Measurements from ENCODE around the gene TIFAB. TPM values are rescaled to one million over a fixed set of nuclear protein-coding genes. Genes with fewer than 3 reads are reported as not detected.

TIFAB gene
- total RNA-seq, 1 experiment from 2014 or later = not detected

- TF ChIP-seq EZH2phosphoT487 (IDR thresholded peaks at IDR 0.05; ENCODE audit: borderline replicate concordance, low read length) = no peak
- no peak for TF ChIP-seq EZH2 (IDR thresholded peaks at IDR 0.05; ENCODE audit: low read length, unreplicated experiment)
- no peaks in the 10 kb centered on the region for H3K36me3 ChIP-seq (ENCODE audit: low read depth, low read length)
- no peak for DNase-seq
- H3K79me2 ChIP-seq (ENCODE audit: low read length) = no peaks in the 10 kb centered on the region
- H3K4me2 ChIP-seq (ENCODE audit: low read length) = no peak overlapping the region
- no peak overlapping the region for H3K4me3 ChIP-seq (ENCODE audit: low read length)
- no peak for ATAC-seq
- no peaks in the 10 kb centered on the region for H3K9me3 ChIP-seq (ENCODE audit: low read length)
- H3K27me3 ChIP-seq (ENCODE audit: low read length) = no peaks in the 10 kb centered on the region
- CTCF ChIA-PET = no interaction called here
- no peaks in the 10 kb centered on the region for H3F3A ChIP-seq (ENCODE audit: low read length, unreplicated experiment)
- H4K20me1 ChIP-seq (ENCODE audit: low read length) = no peaks in the 10 kb centered on the region
- BruUV-seq (replicated peaks) = no TSS peak
- POLR2A ChIA-PET (ENCODE audit: unreplicated experiment) = no interaction called here
- H2AFZ ChIP-seq (ENCODE audit: low read length) = no peak overlapping the region
- intact Hi-C loops (cut with micrococcal nuclease) = loop anchor here (10.0 kb wide), 1 partner anchor 384 kb away; the partner anchor contains the start of gene SLC25A48
- H3K4me1 ChIP-seq (ENCODE audit: insufficient read depth, low read length) = no peaks in the 10 kb centered on the region
- H3K27ac ChIP-seq (ENCODE audit: low read length) = no peak overlapping the region
- H3K9me2 ChIP-seq (replicated peaks; ENCODE audit: low read length) = no peaks in the 10 kb centered on the region
- no peak overlapping the region for H3K9ac ChIP-seq (ENCODE audit: low read length)
Measured at GRCh38 chr5:135450336-135450735, 1.8 kb downstream of the TIFAB start.

GRCh38 chr5:135449644-135450043 lies 2.5 kb downstream of the TIFAB start:
- CTCF ChIA-PET = no interaction called here
- POLR2A ChIA-PET (ENCODE audit: unreplicated experiment) = no interaction called here
- no peak for DNase-seq

GRCh38 chr5:135448791-135449507 lies 3.2 kb downstream of the TIFAB start:
- ChIA-PET CTCF (no interaction called here), POLR2A (ENCODE audit: unreplicated experiment) (interaction anchor here (0.5 kb wide), 1 partner anchor 111 kb away, joined by 4 read pairs; no protein-coding TSS in a partner anchor)
- Histone ChIP-seq H3K4me1 (ENCODE audit: insufficient read depth, low read length) (no peaks in the 10 kb centered on the region), H3K27me3 (ENCODE audit: low read length) (no peaks in the 10 kb centered on the region), H3K9me3 (ENCODE audit: low read length) (no peaks in the 10 kb centered on the region), H3F3A (ENCODE audit: low read length, unreplicated experiment) (no peaks in the 10 kb centered on the region), H3K4me3 (ENCODE audit: low read length) (no peak overlapping the region), H3K27ac (ENCODE audit: low read length) (no peak overlapping the region), H3K4me2 (ENCODE audit: low read length) (no peak overlapping the region), H2AFZ (ENCODE audit: low read length) (no peak overlapping the region), H3K36me3 (ENCODE audit: low read depth, low read length) (no peaks in the 10 kb centered on the region), H3K9ac (ENCODE audit: low read length) (no peak overlapping the region), H3K9me2 (replicated peaks; ENCODE audit: low read length) (no peaks in the 10 kb centered on the region), H4K20me1 (ENCODE audit: low read length) (no peaks in the 10 kb centered on the region), H3K79me2 (ENCODE audit: low read length) (no peaks in the 10 kb centered on the region)
- BruUV-seq (replicated peaks) = no TSS peak
- DNase-seq (no peak), ATAC-seq (no peak)
- no peak for TF ChIP-seq EZH2 (IDR thresholded peaks at IDR 0.05; ENCODE audit: low read length, unreplicated experiment)
- TF ChIP-seq EZH2phosphoT487 (IDR thresholded peaks at IDR 0.05; ENCODE audit: borderline replicate concordance, low read length) = no peak
- no peak for TF ChIP-seq CTCF (conservative IDR thresholded peaks at IDR 0.05; ENCODE audit: low read depth, low read length)
- intact Hi-C loops (cut with micrococcal nuclease) = no loop called here

More at GRCh38 chr5:135449644-135450043, 2.5 kb downstream of the TIFAB start:
- Histone ChIP-seq H3K4me2 (ENCODE audit: low read length) (no peak overlapping the region), H3K36me3 (ENCODE audit: low read depth, low read length) (no peaks in the 10 kb centered on the region), H3K9me2 (replicated peaks; ENCODE audit: low read length) (no peaks in the 10 kb centered on the region), H3F3A (ENCODE audit: low read length, unreplicated experiment) (no peaks in the 10 kb centered on the region), H3K79me2 (ENCODE audit: low read length) (no peaks in the 10 kb centered on the region), H2AFZ (ENCODE audit: low read length) (no peak overlapping the region), H3K27me3 (ENCODE audit: low read length) (no peaks in the 10 kb centered on the region), H3K9me3 (ENCODE audit: low read length) (no peaks in the 10 kb centered on the region), H3K4me3 (ENCODE audit: low read length) (no peak overlapping the region), H3K27ac (ENCODE audit: low read length) (no peak overlapping the region), H3K9ac (ENCODE audit: low read length) (no peak overlapping the region), H4K20me1 (ENCODE audit: low read length) (no peaks in the 10 kb centered on the region), H3K4me1 (ENCODE audit: insufficient read depth, low read length) (no peaks in the 10 kb centered on the region)
- no TSS peak for BruUV-seq (replicated peaks)
- TF ChIP-seq CTCF (conservative IDR thresholded peaks at IDR 0.05; ENCODE audit: low read depth, low read length) (no peak), EZH2phosphoT487 (IDR thresholded peaks at IDR 0.05; ENCODE audit: borderline replicate concordance, low read length) (no peak), EZH2 (IDR thresholded peaks at IDR 0.05; ENCODE audit: low read length, unreplicated experiment) (no peak)
- intact Hi-C loops (cut with micrococcal nuclease) = loop anchor here (10.0 kb wide), 1 partner anchor 385 kb away; the partner anchor contains the start of gene SLC25A48
- ATAC-seq = no peak
